ENCODE data around the gene PTGIS.

PTGIS gene

DNA sequence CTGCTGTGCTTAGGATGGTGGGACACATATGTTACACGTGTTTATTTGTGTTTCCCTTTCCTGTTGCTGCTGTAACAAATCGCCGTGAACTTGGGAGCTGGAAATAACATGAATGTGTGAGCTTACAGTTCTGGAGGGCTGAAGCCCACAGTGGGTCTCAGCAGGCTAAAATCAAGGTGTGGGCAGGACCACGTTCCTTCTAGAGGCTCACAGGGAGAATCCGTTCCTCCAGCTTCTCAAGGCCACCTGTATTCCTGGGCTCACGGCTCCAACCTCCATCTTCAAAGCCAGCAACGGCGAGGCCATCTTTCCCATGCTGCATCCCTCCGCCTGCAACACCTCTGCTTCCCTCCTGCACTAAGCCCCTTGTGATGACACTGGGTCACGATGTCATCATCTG, 27.4 kb upstream of the PTGIS start:
- TF ChIP-seq, protein P1, sequence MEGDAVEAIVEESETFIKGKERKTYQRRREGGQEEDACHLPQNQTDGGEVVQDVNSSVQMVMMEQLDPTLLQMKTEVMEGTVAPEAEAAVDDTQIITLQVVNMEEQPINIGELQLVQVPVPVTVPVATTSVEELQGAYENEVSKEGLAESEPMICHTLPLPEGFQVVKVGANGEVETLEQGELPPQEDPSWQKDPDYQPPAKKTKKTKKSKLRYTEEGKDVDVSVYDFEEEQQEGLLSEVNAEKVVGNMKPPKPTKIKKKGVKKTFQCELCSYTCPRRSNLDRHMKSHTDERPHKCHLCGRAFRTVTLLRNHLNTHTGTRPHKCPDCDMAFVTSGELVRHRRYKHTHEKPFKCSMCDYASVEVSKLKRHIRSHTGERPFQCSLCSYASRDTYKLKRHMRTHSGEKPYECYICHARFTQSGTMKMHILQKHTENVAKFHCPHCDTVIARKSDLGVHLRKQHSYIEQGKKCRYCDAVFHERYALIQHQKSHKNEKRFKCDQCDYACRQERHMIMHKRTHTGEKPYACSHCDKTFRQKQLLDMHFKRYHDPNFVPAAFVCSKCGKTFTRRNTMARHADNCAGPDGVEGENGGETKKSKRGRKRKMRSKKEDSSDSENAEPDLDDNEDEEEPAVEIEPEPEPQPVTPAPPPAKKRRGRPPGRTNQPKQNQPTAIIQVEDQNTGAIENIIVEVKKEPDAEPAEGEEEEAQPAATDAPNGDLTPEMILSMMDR (IDR thresholded peaks at IDR 0.05; ENCODE audit: control extremely low read depth, extremely low read depth, low read depth, missing control alignments), result no peak
- ChIA-PET CTCF (interaction anchor here (1.2 to 5.7 kb wide), 4 partner anchors 9 to 54 kb away, joined by 3 to 42 read pairs (median 8); no protein-coding TSS in a partner anchor), POLR2A (no interaction called here)
- DNase-seq (ENCODE audit: extremely low spot score), result no peak

DNA sequence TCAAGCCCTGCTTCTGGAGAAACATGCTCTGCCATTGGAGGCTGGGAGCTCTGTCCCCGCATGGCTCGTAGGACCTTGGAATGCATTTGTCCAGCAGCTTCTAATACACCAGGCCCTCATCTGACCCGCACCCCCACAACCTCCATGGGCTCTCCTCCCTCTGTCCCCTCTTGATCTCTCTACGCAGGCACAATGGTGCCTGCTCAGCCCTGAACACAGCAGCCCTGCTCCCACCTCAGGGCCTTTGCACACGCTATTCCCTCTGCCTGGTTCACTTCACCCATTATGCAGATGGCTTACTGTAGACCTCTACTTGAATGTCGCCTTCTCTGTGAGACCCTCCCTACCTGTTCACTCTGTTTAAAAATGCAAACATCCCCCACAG, 27.0 kb upstream of the PTGIS start:
- POLR2A ChIA-PET, result no interaction called here
- CTCF ChIA-PET, result interaction anchor here (1.2 to 5.7 kb wide), 3 partner anchors 9 to 53 kb away, joined by 3 to 42 read pairs (median 5); no protein-coding TSS in a partner anchor
- TF ChIP-seq, protein P1 (IDR thresholded peaks at IDR 0.05; ENCODE audit: control extremely low read depth, extremely low read depth, low read depth, missing control alignments), result no peak
- no peak for DNase-seq (ENCODE audit: extremely low spot score)

DNA sequence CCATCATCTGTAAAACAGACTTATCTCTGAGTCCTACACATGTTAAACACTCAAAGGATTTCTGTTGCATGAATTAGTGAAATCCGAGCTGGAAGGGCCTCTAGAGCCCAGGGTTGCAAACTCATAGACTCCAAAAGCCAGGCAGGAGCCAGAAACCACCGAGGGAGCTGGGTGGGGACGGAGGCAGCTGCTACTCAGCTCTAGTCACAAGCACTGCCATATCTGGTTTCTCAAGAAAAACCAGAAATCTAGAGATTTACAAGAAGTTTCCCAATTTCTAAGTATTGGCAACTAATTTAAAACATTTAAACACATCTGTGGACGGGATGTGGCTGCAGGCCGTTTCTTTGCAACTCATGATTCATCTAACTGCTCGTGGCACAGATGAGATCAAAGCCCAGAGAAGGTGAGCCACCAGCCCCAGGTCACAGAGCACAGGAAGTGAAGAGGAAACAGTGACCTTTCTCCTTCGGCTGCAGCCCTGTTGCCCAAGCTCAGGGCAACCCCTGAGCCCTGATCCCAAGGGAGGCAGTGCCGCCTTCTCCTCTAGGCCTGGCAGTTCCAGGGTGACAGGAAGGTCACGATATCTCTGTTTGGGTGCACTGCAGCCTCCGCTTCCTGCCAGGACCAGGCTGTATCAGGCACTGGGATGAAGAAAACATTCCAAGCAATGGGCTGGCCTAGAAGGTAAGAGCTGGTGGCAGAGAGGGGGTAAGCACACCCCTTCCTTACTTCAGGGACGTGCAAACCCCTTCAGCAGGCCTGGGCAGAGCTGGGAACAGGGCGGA, 26.4 kb upstream of the PTGIS start:
- ChIA-PET CTCF (interaction anchor here (1.2 to 5.7 kb wide), 3 partner anchors 10 to 53 kb away, joined by 3 to 42 read pairs (median 5); no protein-coding TSS in a partner anchor), POLR2A (no interaction called here)
- no peak for DNase-seq (ENCODE audit: extremely low spot score)

DNA sequence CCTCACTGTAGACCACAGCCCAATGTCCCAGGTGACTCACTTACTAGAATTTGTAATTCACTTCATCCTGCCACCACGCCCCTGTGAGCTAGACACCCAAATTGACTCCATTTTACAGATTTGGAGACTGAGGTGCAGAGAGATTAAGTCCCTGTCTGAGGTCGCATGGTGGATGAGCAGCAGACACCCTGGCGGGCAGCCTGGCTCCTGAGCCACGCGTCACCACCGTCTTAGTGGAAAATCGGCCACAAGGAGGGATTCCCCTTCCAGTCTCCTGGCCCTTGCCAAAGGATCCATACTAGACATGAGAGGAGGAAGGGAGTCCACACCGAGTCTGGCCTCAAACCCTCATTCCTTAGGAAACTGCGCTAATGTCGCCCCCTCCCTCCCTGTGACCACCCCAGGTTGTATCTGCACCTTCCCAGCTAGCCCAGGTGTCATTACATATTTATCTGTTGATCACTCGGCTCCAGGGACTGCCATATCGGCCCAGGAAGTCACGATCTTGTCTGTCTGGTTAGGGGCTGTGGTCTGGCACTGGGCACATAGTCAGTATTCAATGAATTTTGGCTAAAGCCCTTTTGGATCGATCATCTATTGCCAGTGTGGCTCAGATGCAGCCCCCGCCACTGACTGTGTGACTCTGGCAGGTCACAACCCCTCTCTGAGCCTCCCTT, 25.7 kb upstream of the PTGIS start:
- no peak for DNase-seq (ENCODE audit: extremely low spot score)
- ChIA-PET CTCF (interaction anchor here (5.7 kb wide), 1 partner anchor 16 kb away, joined by 42 read pairs; no protein-coding TSS in a partner anchor), POLR2A (no interaction called here)
- TF ChIP-seq, protein P1 (IDR thresholded peaks at IDR 0.05; ENCODE audit: control extremely low read depth, extremely low read depth, low read depth, missing control alignments), result no peak

More for the DNA sequence above, 26.4 kb upstream of the PTGIS start:
- TF ChIP-seq, protein P1 (IDR thresholded peaks at IDR 0.05; ENCODE audit: control extremely low read depth, extremely low read depth, low read depth, missing control alignments), result no peak

DNA sequence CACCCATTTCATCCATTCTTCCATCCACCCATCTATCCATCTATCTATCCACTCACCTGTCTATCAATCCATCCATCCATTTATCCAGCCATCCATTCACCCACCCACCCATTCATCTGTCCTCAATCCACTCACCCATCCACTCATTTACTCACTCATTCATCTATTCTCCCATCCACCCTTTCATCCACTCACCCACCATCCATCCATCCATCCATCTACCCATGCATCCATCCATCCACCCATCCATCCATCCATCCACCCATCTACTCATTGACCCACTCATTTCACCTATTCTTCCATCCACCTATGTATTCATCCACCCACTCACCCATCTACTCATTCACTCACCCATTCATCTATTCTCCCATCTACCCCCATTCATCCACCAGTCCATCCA, 24.2 kb upstream of the PTGIS start:
- ChIA-PET CTCF (no interaction called here), POLR2A (no interaction called here)
- TF ChIP-seq, protein P1 (IDR thresholded peaks at IDR 0.05; ENCODE audit: control extremely low read depth, extremely low read depth, low read depth, missing control alignments), result no peak
- no peak for DNase-seq (ENCODE audit: extremely low spot score)

DNA sequence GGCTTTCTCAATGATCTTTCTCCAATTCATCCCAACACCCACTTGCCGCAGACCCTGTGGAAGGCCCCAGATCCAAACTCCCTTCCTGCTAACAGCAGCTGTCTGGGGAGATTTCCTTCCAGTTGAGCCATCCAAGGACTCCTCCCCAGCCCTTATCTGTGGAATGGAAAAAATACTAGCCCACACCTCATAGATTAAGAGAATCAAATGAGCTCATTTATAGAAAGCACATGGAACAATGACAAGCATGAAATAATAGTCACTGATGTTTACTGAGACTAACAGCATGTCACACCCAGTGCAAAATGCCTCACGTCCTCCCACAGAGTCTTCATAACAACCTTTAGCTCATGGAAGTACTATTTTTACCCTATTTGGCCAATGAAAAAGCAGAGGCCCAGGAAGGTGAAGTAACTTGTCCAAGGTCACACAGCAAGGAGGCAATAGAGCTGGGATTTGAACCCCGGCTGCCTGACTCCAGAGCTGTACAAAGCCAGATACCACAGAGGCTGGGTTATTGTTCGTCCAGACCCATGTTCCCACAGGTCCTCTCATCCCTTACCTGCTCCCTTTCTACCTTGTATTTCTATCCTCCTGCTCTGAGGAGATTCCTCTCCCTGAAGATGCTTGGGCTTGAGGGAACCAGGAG, 23.4 kb upstream of the PTGIS start:
- no peak for DNase-seq (ENCODE audit: extremely low spot score)
- TF ChIP-seq, protein P1 (IDR thresholded peaks at IDR 0.05; ENCODE audit: control extremely low read depth, extremely low read depth, low read depth, missing control alignments), result no peak
- ChIA-PET CTCF (interaction anchor here (0.8 to 2.3 kb wide), 3 partner anchors 9 to 49 kb away, joined by 3 to 12 read pairs (median 3); no protein-coding TSS in a partner anchor), POLR2A (no interaction called here)

Measured in GM10248 (cell line).